Stimulated activated CD8-positive, alpha-beta memory T cell treated with anti-CD3 and anti-CD28 coated beads, Interleukin-12 subunit alpha, Interleukin-12 subunit beta, amount 100 ng/mL, for 1 hour (primary cell): ENCODE results near the gene MAMLD1.

Experiments
- DNase-seq: peaks from one replicate; pipeline ENCODE4 v3.0.0-alpha.2; 2020; ENCODE audit warnings: low read depth

The MAMLD1 gene

GRCh38 chrX:150405576-150405975 is 42.5 kb downstream of the MAMLD1 start:
- DNase-seq, result no peak

GRCh38 chrX:150406596-150406995 is 43.5 kb downstream of the MAMLD1 start:
- no peak for DNase-seq

GRCh38 chrX:150408007-150408406 is 44.9 kb downstream of the MAMLD1 start:
- no peak for DNase-seq

GRCh38 chrX:150408561-150408960 is 45.4 kb downstream of the MAMLD1 start:
- DNase-seq, result no peak

- no peak for DNase-seq
Observed at GRCh38 chrX:150409486-150409885, 46.4 kb downstream of the MAMLD1 start.

GRCh38 chrX:150409964-150410363 is 46.8 kb downstream of the MAMLD1 start:
- no peak for DNase-seq

- DNase-seq, result no peak
Observed at GRCh38 chrX:150410513-150410912, 47.4 kb downstream of the MAMLD1 start.

- no peak for DNase-seq
Observed at GRCh38 chrX:150411656-150412055, 48.5 kb downstream of the MAMLD1 start.

- DNase-seq, result no peak
Observed at GRCh38 chrX:150414228-150414627, 51.1 kb downstream of the MAMLD1 start.

GRCh38 chrX:150416469-150416868 is 53.4 kb downstream of the MAMLD1 start:
- DNase-seq, result no peak

GRCh38 chrX:150421816-150422215 is 58.7 kb downstream of the MAMLD1 start:
- no peak for DNase-seq

GRCh38 chrX:150429594-150429993 is 66.5 kb downstream of the MAMLD1 start:
- DNase-seq, result no peak

- DNase-seq, result no peak
Observed at GRCh38 chrX:150436195-150436594, 73.1 kb downstream of the MAMLD1 start.

- DNase-seq, result no peak
Observed at GRCh38 chrX:150438165-150438564, 75.0 kb downstream of the MAMLD1 start.

GRCh38 chrX:150446151-150446550 is 83.0 kb downstream of the MAMLD1 start:
- DNase-seq, result no peak

GRCh38 chrX:150446995-150447394 is 83.9 kb downstream of the MAMLD1 start:
- DNase-seq, result no peak

GRCh38 chrX:150449313-150449712 is 86.2 kb downstream of the MAMLD1 start:
- DNase-seq, result no peak

- no peak for DNase-seq
Observed at GRCh38 chrX:150450519-150451177, 87.5 kb downstream of the MAMLD1 start.

GRCh38 chrX:150451953-150452352 is 88.8 kb downstream of the MAMLD1 start:
- no peak for DNase-seq

- no peak for DNase-seq
Observed at GRCh38 chrX:150454083-150454482, 91.0 kb downstream of the MAMLD1 start.

- DNase-seq, result no peak
Observed at GRCh38 chrX:150454508-150455214, 91.5 kb downstream of the MAMLD1 start.

GRCh38 chrX:150455215-150455608 is 92.1 kb downstream of the MAMLD1 start:
- no peak for DNase-seq

GRCh38 chrX:150456466-150456865 is 93.3 kb downstream of the MAMLD1 start:
- DNase-seq, result no peak

GRCh38 chrX:150456941-150457340 is 93.8 kb downstream of the MAMLD1 start:
- DNase-seq, result no peak
